WTC11 (cell line): ENCODE data around the gene PPP1R14C.

ENCODE experiments used
- ATF1 ChIP-seq: sonication (generic); formaldehyde crosslinking; IDR thresholded peaks from 2 replicates; pipeline ENCODE4 v1.8.1; 2023; ENCODE audit warnings: mild to moderate bottlenecking, moderate library complexity, missing genetic modification reagents
- CTCF ChIP-seq: fragments of 200-600 bp; IDR thresholded peaks from 2 replicates; pipeline ENCODE4 v1.8.0; 2022; ENCODE audit warnings: antibody characterized with exemption
- ELF4 ChIP-seq: sonication (generic); formaldehyde crosslinking; IDR thresholded peaks from 2 replicates; pipeline ENCODE4 v1.8.1; 2022; ENCODE audit warnings: low read depth, mild to moderate bottlenecking, moderate library complexity, missing genetic modification reagents
- FOXJ3 ChIP-seq: sonication (generic); formaldehyde crosslinking; IDR thresholded peaks from 2 replicates; pipeline ENCODE4 v1.9.0; 2021; ENCODE audit warnings: missing genetic modification reagents, mild to moderate bottlenecking, borderline replicate concordance
- MXD4 ChIP-seq: fragments of 250-450 bp; sonication (Bioruptor Pico); IDR thresholded peaks from 2 replicates; pipeline ENCODE4 v1.8.0; 2021; ENCODE audit warnings: mild to moderate bottlenecking, moderate library complexity, borderline replicate concordance
- NR1H2 ChIP-seq: sonication (generic); formaldehyde crosslinking; IDR thresholded peaks from 2 replicates; pipeline ENCODE4 v1.9.0; 2021; ENCODE audit warnings: mild to moderate bottlenecking, moderate library complexity, missing genetic modification reagents
- SP1 ChIP-seq: sonication (generic); formaldehyde crosslinking; conservative IDR thresholded peaks from 2 replicates; pipeline ENCODE4 v1.8.1; 2022; ENCODE audit warnings: missing genetic modification reagents
- ZNF263 ChIP-seq: sonication (generic); formaldehyde crosslinking; IDR thresholded peaks from 2 replicates; pipeline ENCODE4 v1.8.1; 2022; ENCODE audit warnings: low read depth, mild to moderate bottlenecking, moderate library complexity, missing genetic modification reagents

GRCh38 chr6:150266963-150267685, 124.3 kb downstream of the PPP1R14C start:
- no peak for TF ChIP-seq ZNF263
- no peak for TF ChIP-seq FOXJ3
- TF ChIP-seq CTCF: no peak
- no peak for TF ChIP-seq ATF1 (CRISPR knock-in tag)
- no peak for TF ChIP-seq SP1 (CRISPR knock-in tag)
- TF ChIP-seq MXD4 (CRISPR knock-in tag): no peak
- TF ChIP-seq NR1H2 (CRISPR knock-in tag): no peak
- TF ChIP-seq ELF4: no peak
